ENCODE results near the gene HSPA1L. TPM values are rescaled to one million over a fixed set of nuclear protein-coding genes. Genes with fewer than 3 reads are reported as not detected.
"Not testable (repeated sequence)": the region's sequence is repeated elsewhere in the genome, so short reads cannot be mapped to it uniquely, and the experiment has no call there.

The HSPA1L gene
- total and polyA plus RNA-seq, 10 of the 15 experiments (the other 5 are each of a cell fraction or from before 2014, with no cell fraction given) = 0.69 to 2.5 (median 1.5) TPM

DNA sequence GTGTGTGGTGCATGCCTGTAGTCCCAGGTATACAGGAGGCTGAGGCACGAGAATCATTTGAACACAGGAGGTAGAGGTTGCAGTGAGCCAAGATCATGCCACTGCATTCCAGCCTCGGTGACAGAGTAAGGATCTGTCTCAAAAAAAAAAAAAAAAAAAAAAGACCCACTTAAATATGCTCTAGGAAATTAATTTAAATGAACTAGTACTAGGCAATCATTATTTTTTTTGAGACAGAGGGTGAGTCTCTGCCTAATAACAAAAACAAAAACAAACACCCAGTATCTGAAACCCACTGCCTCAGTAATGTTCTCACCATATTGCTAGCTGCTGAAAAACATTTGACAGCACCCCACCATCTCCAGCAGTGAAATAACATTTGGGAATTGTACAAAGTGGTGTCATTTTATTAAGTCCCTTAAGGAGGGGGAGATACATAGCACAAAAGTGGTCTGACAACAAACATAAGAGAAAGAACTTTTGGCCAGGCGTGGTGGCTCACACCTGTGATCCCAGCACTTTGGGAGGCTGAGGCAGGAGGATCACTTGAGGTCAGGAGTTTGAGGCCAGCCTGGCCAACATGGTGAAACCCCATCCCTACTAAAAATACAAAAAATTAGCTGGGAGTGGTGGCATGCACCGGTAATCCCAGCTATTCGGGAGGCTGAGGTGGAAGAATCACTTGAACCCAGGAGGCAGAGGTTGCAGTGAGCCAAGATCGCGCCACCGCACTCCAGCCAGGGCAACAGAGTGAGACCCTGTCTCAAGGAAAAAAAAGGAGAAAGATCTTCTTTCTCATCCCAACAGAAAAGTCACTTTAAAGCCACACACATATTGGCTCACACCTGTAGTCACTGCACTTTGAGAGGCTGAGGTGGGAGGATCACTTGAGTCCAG is 13.8 kb downstream of the HSPA1L start:
- H4K20me1 ChIP-seq (ENCODE audit: control insufficient read depth, insufficient read depth); H3K27ac ChIP-seq (ENCODE audit: control insufficient read depth, insufficient read depth); H3K27me3 ChIP-seq (replicated peaks in 1 of 2; ENCODE audit: control insufficient read depth in 2 of 2, insufficient read depth in 2 of 2, low read length in 1 of 2); intact Hi-C loops (cut with micrococcal nuclease; ENCODE audit: unreplicated experiment); FAIRE-seq; H3K9me3 ChIP-seq (replicated peaks; ENCODE audit: control insufficient read depth, insufficient read depth, low read length); DNase-seq (ENCODE audit: low read depth, low spot score); H3K4me2 ChIP-seq (ENCODE audit: control insufficient read depth, insufficient read depth); H3K9ac ChIP-seq (ENCODE audit: control insufficient read depth, insufficient read depth, low read length); H3K36me3 ChIP-seq (ENCODE audit: control insufficient read depth in 2 of 2, insufficient read depth in 2 of 2, low read length in 1 of 2); H2AFZ ChIP-seq (ENCODE audit: control insufficient read depth, low read depth, low read length); H3K4me3 ChIP-seq; ATAC-seq; in situ Hi-C loops (cut with MboI); H3K4me1 ChIP-seq (ENCODE audit: control insufficient read depth, insufficient read depth, low read length); BruUV-seq (replicated peaks): not testable (repeated sequence)
- peaks cover 10% of the 10 kb centered on the region for H3K79me2 ChIP-seq (ENCODE audit: control insufficient read depth, insufficient read depth, low read length)
- RAD21 ChIA-PET (ENCODE audit: unreplicated experiment) = interaction anchor here (0.6 kb wide), 1 partner anchor 13 kb away, joined by 3 read pairs; no protein-coding TSS in a partner anchor
- CTCF ChIA-PET = interaction anchor here (0.6 to 1.4 kb wide), 5 partner anchors 10 to 113 kb away, joined by 3 to 9 read pairs (median 4); no protein-coding TSS in a partner anchor
- SMC1A ChIA-PET (ENCODE audit: uncharacterized antibody, unreplicated experiment) = interaction anchor here (1.3 kb wide), 1 partner anchor 12 kb away, joined by 4 read pairs; no protein-coding TSS in a partner anchor
- POLR2A ChIA-PET = interaction anchor here (0.6 to 0.7 kb wide), 3 partner anchors 24 to 39 kb away, joined by 3 to 4 read pairs (median 3); no protein-coding TSS in a partner anchor
- WGBS (ENCODE audit: insufficient coverage, insufficient replicate concordance, low lambda C conversion rate, missing lambda C conversion rate) = 94% methylated on average over 8 of the region's 8 CpGs

DNA sequence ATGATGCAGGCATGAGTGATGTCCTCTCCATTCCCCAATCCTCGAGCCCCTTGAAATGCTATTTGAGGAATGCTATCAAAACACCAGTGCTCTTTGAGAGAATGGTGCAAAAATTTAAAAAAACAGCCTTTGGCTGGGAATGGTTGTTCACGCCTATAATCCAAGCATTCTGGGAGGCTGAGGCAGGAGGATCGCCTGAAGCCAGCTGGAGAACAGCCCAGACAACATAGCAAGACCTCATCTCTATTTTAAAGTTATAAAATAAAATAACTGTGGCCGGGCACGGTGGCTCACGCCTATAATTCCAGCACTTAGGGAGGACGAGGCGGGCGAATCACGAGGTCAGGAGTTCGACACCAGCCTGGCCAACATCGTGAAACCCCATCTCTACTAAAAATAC is 15.3 kb downstream of the HSPA1L start:
- RAD21 ChIA-PET (ENCODE audit: unreplicated experiment) = interaction anchor here (1.4 kb wide), 2 partner anchors 28 to 30 kb away, joined by 3 to 4 read pairs; partner anchors contain the start of gene HSPA1B
- Histone ChIP-seq H3K27me3 (replicated peaks in 1 of 2; ENCODE audit: control insufficient read depth in 2 of 2, insufficient read depth in 2 of 2, low read length in 1 of 2) (no peaks in the 10 kb centered on the region), H3K9me3 (replicated peaks; ENCODE audit: control insufficient read depth, insufficient read depth, low read length) (no peaks in the 10 kb centered on the region), H3K27ac (ENCODE audit: control insufficient read depth, insufficient read depth) (no peak overlapping the region), H4K20me1 (ENCODE audit: control insufficient read depth, insufficient read depth) (no peaks in the 10 kb centered on the region), H3K79me2 (ENCODE audit: control insufficient read depth, insufficient read depth, low read length) (peaks cover 10% of the 10 kb centered on the region), H2AFZ (ENCODE audit: control insufficient read depth, low read depth, low read length) (no peak overlapping the region), H3K9ac (ENCODE audit: control insufficient read depth, insufficient read depth, low read length) (no peak overlapping the region), H3K4me2 (ENCODE audit: control insufficient read depth, insufficient read depth) (no peak overlapping the region), H3K36me3 (ENCODE audit: control insufficient read depth in 2 of 2, insufficient read depth in 2 of 2, low read length in 1 of 2) (peaks cover 3% of the 10 kb centered on the region in 2 experiments; a peak in 2 of 4 replicates), H3K4me1 (ENCODE audit: control insufficient read depth, insufficient read depth, low read length) (peaks cover 4% of the 10 kb centered on the region; the same call in 1 of the 2 replicates), H3K4me3 (no peak overlapping the region)
- no TSS peak for BruUV-seq (replicated peaks)
- CTCF ChIA-PET = interaction anchor here (1.0 to 2.7 kb wide), 5 partner anchors 9 to 143 kb away, joined by 3 to 10 read pairs (median 6); no protein-coding TSS in a partner anchor
- SMC1A ChIA-PET (ENCODE audit: uncharacterized antibody, unreplicated experiment) = no interaction called here
- ATAC-seq (no peak), DNase-seq (ENCODE audit: low read depth, low spot score) (no peak), FAIRE-seq (no peak)
- POLR2A ChIA-PET = interaction anchor here (0.7 to 1.5 kb wide), 4 partner anchors 14 to 36 kb away, joined by 3 to 9 read pairs (median 4); no protein-coding TSS in a partner anchor
- intact Hi-C loops (cut with micrococcal nuclease; ENCODE audit: unreplicated experiment) = loop anchor here (5.0 kb wide), 1 partner anchor 33 kb away; no protein-coding TSS in a partner anchor
- WGBS (ENCODE audit: insufficient coverage, insufficient replicate concordance, low lambda C conversion rate, missing lambda C conversion rate) = over 99% methylated on average over 12 of the region's 12 CpGs
- in situ Hi-C loops (cut with MboI) = no loop called here
- TF ChIP-seq JUND (IDR thresholded peaks at IDR 0.05; ENCODE audit: low read depth, low read length) (no peak), RB1 (IDR thresholded peaks at IDR 0.05; ENCODE audit: borderline replicate concordance) (no peak), SREBF2 (IDR thresholded peaks at IDR 0.05; ENCODE audit: low read length) (no peak), POLR2AphosphoS5 (IDR thresholded peaks at IDR 0.05; ENCODE audit: low read length) (no peak), ZZZ3 (IDR thresholded peaks at IDR 0.05; ENCODE audit: control insufficient read depth, insufficient read length, low read depth) (no peak), BHLHE40 (IDR thresholded peaks at IDR 0.05; ENCODE audit: borderline replicate concordance in 1 of 2, low read depth in 2 of 2, low read length in 1 of 2) (no peak), NR2C2 (IDR thresholded peaks at IDR 0.05; ENCODE audit: borderline replicate concordance, control insufficient read depth, insufficient read length, low read depth) (no peak)
- TF ChIP-seq, protein P1, sequence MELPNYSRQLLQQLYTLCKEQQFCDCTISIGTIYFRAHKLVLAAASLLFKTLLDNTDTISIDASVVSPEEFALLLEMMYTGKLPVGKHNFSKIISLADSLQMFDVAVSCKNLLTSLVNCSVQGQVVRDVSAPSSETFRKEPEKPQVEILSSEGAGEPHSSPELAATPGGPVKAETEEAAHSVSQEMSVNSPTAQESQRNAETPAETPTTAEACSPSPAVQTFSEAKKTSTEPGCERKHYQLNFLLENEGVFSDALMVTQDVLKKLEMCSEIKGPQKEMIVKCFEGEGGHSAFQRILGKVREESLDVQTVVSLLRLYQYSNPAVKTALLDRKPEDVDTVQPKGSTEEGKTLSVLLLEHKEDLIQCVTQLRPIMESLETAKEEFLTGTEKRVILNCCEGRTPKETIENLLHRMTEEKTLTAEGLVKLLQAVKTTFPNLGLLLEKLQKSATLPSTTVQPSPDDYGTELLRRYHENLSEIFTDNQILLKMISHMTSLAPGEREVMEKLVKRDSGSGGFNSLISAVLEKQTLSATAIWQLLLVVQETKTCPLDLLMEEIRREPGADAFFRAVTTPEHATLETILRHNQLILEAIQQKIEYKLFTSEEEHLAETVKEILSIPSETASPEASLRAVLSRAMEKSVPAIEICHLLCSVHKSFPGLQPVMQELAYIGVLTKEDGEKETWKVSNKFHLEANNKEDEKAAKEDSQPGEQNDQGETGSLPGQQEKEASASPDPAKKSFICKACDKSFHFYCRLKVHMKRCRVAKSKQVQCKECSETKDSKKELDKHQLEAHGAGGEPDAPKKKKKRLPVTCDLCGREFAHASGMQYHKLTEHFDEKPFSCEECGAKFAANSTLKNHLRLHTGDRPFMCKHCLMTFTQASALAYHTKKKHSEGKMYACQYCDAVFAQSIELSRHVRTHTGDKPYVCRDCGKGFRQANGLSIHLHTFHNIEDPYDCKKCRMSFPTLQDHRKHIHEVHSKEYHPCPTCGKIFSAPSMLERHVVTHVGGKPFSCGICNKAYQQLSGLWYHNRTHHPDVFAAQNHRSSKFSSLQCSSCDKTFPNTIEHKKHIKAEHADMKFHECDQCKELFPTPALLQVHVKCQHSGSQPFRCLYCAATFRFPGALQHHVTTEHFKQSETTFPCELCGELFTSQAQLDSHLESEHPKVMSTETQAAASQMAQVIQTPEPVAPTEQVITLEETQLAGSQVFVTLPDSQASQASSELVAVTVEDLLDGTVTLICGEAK (IDR thresholded peaks at IDR 0.05; ENCODE audit: borderline replicate concordance) = no peak
- TF ChIP-seq, protein P2, sequence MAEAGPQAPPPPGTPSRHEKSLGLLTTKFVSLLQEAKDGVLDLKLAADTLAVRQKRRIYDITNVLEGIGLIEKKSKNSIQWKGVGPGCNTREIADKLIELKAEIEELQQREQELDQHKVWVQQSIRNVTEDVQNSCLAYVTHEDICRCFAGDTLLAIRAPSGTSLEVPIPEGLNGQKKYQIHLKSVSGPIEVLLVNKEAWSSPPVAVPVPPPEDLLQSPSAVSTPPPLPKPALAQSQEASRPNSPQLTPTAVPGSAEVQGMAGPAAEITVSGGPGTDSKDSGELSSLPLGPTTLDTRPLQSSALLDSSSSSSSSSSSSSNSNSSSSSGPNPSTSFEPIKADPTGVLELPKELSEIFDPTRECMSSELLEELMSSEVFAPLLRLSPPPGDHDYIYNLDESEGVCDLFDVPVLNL (IDR thresholded peaks at IDR 0.05; ENCODE audit: low read depth, low read length) = no peak

Measured in GM12878 (cell line).